GM12878 (cell line): ENCODE measurements around the gene WDR11. TPM values are rescaled to one million over a fixed set of nuclear protein-coding genes. Genes with fewer than 3 reads are reported as not detected.

Source experiments
- ATAC-seq: fragments of 200-7000 bp; cut with Tn5 transposase; 3 replicates; pipeline ENCODE4 v1.9.1; 2020; ENCODE audit warnings: mild to moderate bottlenecking, moderate library complexity
- BruUV-seq: library from RNA; stranded (reverse); fragments of 400-500 nt; replicated peaks from 2 replicates; lab custom pipeline; 2021; lab: Mats Ljungman, UMichigan
- CTCF ChIA-PET: fragments of 300-600 bp; sonication (Branson Sonifier 250); formaldehyde crosslinking; extraction: SDS; loops from one replicate; lab custom pipeline; 2021; ENCODE audit warnings: inconsistent platforms; lab: Yijun Ruan, JAX
- POLR2A ChIA-PET: fragments of 350-600 bp; formaldehyde crosslinking; extraction: SDS; loops from one replicate; lab custom pipeline; 2021; ENCODE audit warnings: inconsistent platforms; lab: Charles Lee
- RAD21 ChIA-PET: fragments of 300-600 bp; sonication (Branson Sonifier 250); formaldehyde crosslinking; loops from one replicate; lab custom pipeline; 2023; ENCODE audit warnings: antibody characterized with exemption; ENCODE audit not compliant: unreplicated experiment; lab: Charles Lee
- SMC1A ChIA-PET: fragments of 300-600 bp; sonication (Branson Sonifier 250); formaldehyde crosslinking; loops from one replicate; lab custom pipeline; 2023; ENCODE audit not compliant: unreplicated experiment, uncharacterized antibody; lab: Charles Lee
- DNase-seq: peaks from one replicate; pipeline ENCODE4 v3.0.0-alpha.2; 2011; ENCODE audit warnings: low read depth, low spot score
- FAIRE-seq: peaks from 3 replicates; lab custom pipeline; 2011; peaks lifted over from hg19 to GRCh38; lab: Jason Lieb, UNC
- H2AFZ ChIP-seq: 2 replicates; pipeline ENCODE4 v1.6.0; 2011; ENCODE audit warnings: low read depth, low read length, control low read depth; ENCODE audit not compliant: control insufficient read depth
- H3K27ac ChIP-seq: 2 replicates; pipeline ENCODE4 v1.5.1; 2011; ENCODE audit warnings: control low read depth; ENCODE audit not compliant: control insufficient read depth, insufficient read depth
- H3K27me3 ChIP-seq, 2 experiments: replicated peaks in 1 of 2; 2 replicates each; pipeline versions ENCODE4 v1.6.0 to v1.6.1; 2011; ENCODE audit warnings: low read length in 1 of 2; ENCODE audit not compliant: control insufficient read depth in 2 of 2, insufficient read depth in 2 of 2
- H3K36me3 ChIP-seq, 2 experiments: 2 replicates each; pipeline ENCODE4 v1.5.1; 2011; ENCODE audit warnings: low read length in 1 of 2; ENCODE audit not compliant: control insufficient read depth in 2 of 2, insufficient read depth in 2 of 2
- H3K4me1 ChIP-seq: 2 replicates; pipeline ENCODE4 v1.6.1; 2011; ENCODE audit warnings: mild to moderate bottlenecking, low read length, moderate library complexity, mixed read lengths; ENCODE audit not compliant: control insufficient read depth, insufficient read depth
- H3K4me2 ChIP-seq: 2 replicates; pipeline ENCODE4 v1.6.0; 2011; ENCODE audit warnings: control low read depth; ENCODE audit not compliant: control insufficient read depth, insufficient read depth
- H3K4me3 ChIP-seq: fragments of 200-600 bp; sonication (generic); 2 replicates; pipeline ENCODE4 v1.5.1; 2016
- H3K79me2 ChIP-seq: 2 replicates; pipeline ENCODE4 v1.6.0; 2011; ENCODE audit warnings: low read length; ENCODE audit not compliant: control insufficient read depth, insufficient read depth
- H3K9ac ChIP-seq: 2 replicates; pipeline ENCODE4 v1.8.0; 2011; ENCODE audit warnings: low read length, control low read depth, mixed read lengths; ENCODE audit not compliant: control insufficient read depth, insufficient read depth
- H3K9me3 ChIP-seq: replicated peaks from 3 replicates; pipeline ENCODE4 v1.5.1; 2011; ENCODE audit warnings: mild to moderate bottlenecking, low read length; ENCODE audit not compliant: control insufficient read depth, insufficient read depth
- H4K20me1 ChIP-seq: 2 replicates; pipeline ENCODE4 v1.6.0; 2011; ENCODE audit not compliant: control insufficient read depth, insufficient read depth
- ASH2L ChIP-seq: fragments of 300-600, 200-600 bp; sonication (generic); IDR thresholded peaks from 2 replicates; pipeline ENCODE4 v1.6.1; 2017; ENCODE audit warnings: low read depth, mild to moderate bottlenecking, borderline replicate concordance
- BHLHE40 ChIP-seq, 2 experiments: fragments of 450-650 bp in 1 of 2; IDR thresholded peaks; 2 replicates each; pipeline ENCODE4 v1.6.1; 2011 to 2017; ENCODE audit warnings: low read depth in 2 of 2, borderline replicate concordance in 1 of 2, improper control_type of control experiment in 1 of 2, low read length in 1 of 2, mild to moderate bottlenecking in 1 of 2
- CREM ChIP-seq: IDR thresholded peaks from 2 replicates; pipeline ENCODE4 v1.6.1; 2014; ENCODE audit warnings: antibody characterized with exemption, low read depth
- HDAC2 ChIP-seq: fragments of 200-600 bp; sonication (generic); IDR thresholded peaks from 2 replicates; pipeline ENCODE4 v1.6.1; 2017
- JUNB ChIP-seq: IDR thresholded peaks from 2 replicates; pipeline ENCODE4 v1.6.1; 2016; ENCODE audit warnings: antibody characterized with exemption, mild to moderate bottlenecking
- KLF5 ChIP-seq: fragments of 450-650 bp; IDR thresholded peaks from 2 replicates; pipeline ENCODE4 v1.6.1; 2014; ENCODE audit warnings: mild to moderate bottlenecking; ENCODE audit not compliant: partially characterized antibody
- RAD51 ChIP-seq: fragments of 450-650 bp; IDR thresholded peaks from 2 replicates; pipeline ENCODE4 v1.6.1; 2016; ENCODE audit warnings: moderate library complexity, mild to moderate bottlenecking, inconsistent platforms
- SMAD1 ChIP-seq: fragments of 450-650 bp; IDR thresholded peaks from 2 replicates; pipeline ENCODE4 v1.6.1; 2018; ENCODE audit warnings: mild to moderate bottlenecking, low read depth; ENCODE audit not compliant: partially characterized antibody
- SMARCA5 ChIP-seq: fragments of 450-650 bp; IDR thresholded peaks from 2 replicates; pipeline ENCODE4 v1.6.1; 2017; ENCODE audit warnings: mild to moderate bottlenecking
- TCF7 ChIP-seq: IDR thresholded peaks from 2 replicates; pipeline ENCODE4 v1.6.1; 2014; ENCODE audit warnings: antibody characterized with exemption, borderline replicate concordance
- YY1 ChIP-seq: IDR thresholded peaks from 2 replicates; pipeline ENCODE4 v1.6.1; 2011; ENCODE audit warnings: low read depth, mild to moderate bottlenecking, low read length
- ZNF24 ChIP-seq: fragments of 450-650 bp; IDR thresholded peaks from 2 replicates; pipeline ENCODE4 v1.6.1; 2017; ENCODE audit warnings: antibody characterized with exemption, mild to moderate bottlenecking
- WGBS: methylation state at CpG from one replicate; pipeline ENCODE4 v1.1.6; 2016; ENCODE audit warnings: low lambda C conversion rate; ENCODE audit not compliant: insufficient replicate concordance, insufficient coverage; ENCODE audit errors: missing lambda C conversion rate; 5-methylcytosine and 5-hydroxymethylcytosine counted together
- in situ Hi-C: fragments of 300-500 bp; cut with MboI; formaldehyde crosslinking; loops from 9 replicates; pipeline ENCODE4 v1.14.3; 2018; ENCODE audit warnings: mixed read lengths
- intact Hi-C: fragments of 100-400 bp; cut with micrococcal nuclease; formaldehyde crosslinking; loops from one replicate; pipeline ENCODE4 v1.14.2; 2022; ENCODE audit not compliant: unreplicated experiment
- polyA plus RNA-seq, 11 experiments: library from polyadenylated mRNA; depleted of rRNA in 4 of 11; unstranded in 6 of 11; stranded (reverse) in 5 of 11; fragments of >200 nt; fragmentation: Nextera tagmentation in 4 of 11; fragmentation: Illumina TruSeq in 1 of 11; extraction: Ambion mirVana in 4 of 11; extraction: Trizol in 1 of 11; gene quantifications; 1 replicate in 1 of 11; 2 replicates in 10 of 11; pipeline versions ENCODE4 v1.2.1 to v1.2.3, GENCODE V29; 2011 to 2016; ENCODE audit warnings: inconsistent platforms in 2 of 11, missing spikeins in 2 of 11, low read depth in 1 of 11
- total RNA-seq, 4 experiments: library from RNA; depleted of rRNA in 3 of 4; stranded (reverse); fragments of >200 nt in 3 of 4; fragmentation: Illumina TruSeq in 1 of 4; extraction: Trizol in 1 of 4; gene quantifications; 2 replicates each; pipeline versions ENCODE4 v1.2.1 to v1.2.3, GENCODE V29; 2013 to 2021

Gene WDR11
- total and polyA plus RNA-seq, 10 of the 15 experiments (the other 5 are each of a cell fraction or from before 2014, with no cell fraction given), result 21.3 to 132 (median 42.6) TPM

GRCh38 chr10:120802935-120803334 lies 48.2 kb upstream of the WDR11 start:
- no TSS peak for BruUV-seq
- POLR2A ChIA-PET, result no interaction called here

GRCh38 chr10:120803972-120804371 lies 47.2 kb upstream of the WDR11 start:
- Histone ChIP-seq H3K36me3 (no peaks in the 10 kb centered on the region), H2AFZ (no peak overlapping the region), H3K27me3 (no peaks in the 10 kb centered on the region; a peak in 1 of 4 replicates), H3K4me1 (no peaks in the 10 kb centered on the region), H3K4me3 (no peak overlapping the region), H3K9ac (no peak overlapping the region), H4K20me1 (no peaks in the 10 kb centered on the region), H3K79me2 (no peaks in the 10 kb centered on the region), H3K9me3 (no peaks in the 10 kb centered on the region), H3K4me2 (no peak overlapping the region), H3K27ac (no peak overlapping the region)
- FAIRE-seq (no peak), ATAC-seq (no peak), DNase-seq (no peak)
- intact Hi-C loops (no loop called here), in situ Hi-C loops (no loop called here)
- ChIA-PET POLR2A (no interaction called here), RAD21 (no interaction called here), SMC1A (interaction anchor here (1.5 kb wide), 1 partner anchor 22 kb away, joined by 4 read pairs; no protein-coding TSS in a partner anchor), CTCF (no interaction called here)
- WGBS, result 51% methylated on average over 5 of the region's 5 CpGs
- no TSS peak for BruUV-seq
- TF ChIP-seq BHLHE40 (IDR thresholded peaks at IDR 0.05; ENCODE audit: borderline replicate concordance in 1 of 2, low read depth in 2 of 2, low read length in 1 of 2) (no peak), JUNB (no peak), TCF7 (no peak), SMAD1 (no peak), YY1 (no peak), ASH2L (no peak), CREM (no peak), HDAC2 (no peak), KLF5 (no peak)

More at GRCh38 chr10:120802935-120803334, 48.2 kb upstream of the WDR11 start:
- H3K9me3 ChIP-seq, result no peaks in the 10 kb centered on the region
- H3K4me3 ChIP-seq, result no peak overlapping the region
- ChIA-PET RAD21 (no interaction called here), SMC1A (no interaction called here), CTCF (no interaction called here)
- in situ Hi-C loops (no loop called here), intact Hi-C loops (no loop called here)
- H2AFZ ChIP-seq, result no peak overlapping the region
- no peak overlapping the region for H3K4me2 ChIP-seq
- H4K20me1 ChIP-seq, result no peaks in the 10 kb centered on the region
- H3K9ac ChIP-seq, result no peak overlapping the region
- H3K4me1 ChIP-seq, result no peaks in the 10 kb centered on the region
- no peak for DNase-seq
- TF ChIP-seq ZNF24 (no peak), RAD51 (no peak), SMARCA5 (no peak)
- H3K79me2 ChIP-seq, result no peaks in the 10 kb centered on the region
- no peaks in the 10 kb centered on the region; a peak in 1 of 4 replicates for H3K27me3 ChIP-seq
- no peak overlapping the region for H3K27ac ChIP-seq
- WGBS, result 35% methylated on average over 3 of the region's 3 CpGs
- FAIRE-seq, result no peak
- H3K36me3 ChIP-seq, result no peaks in the 10 kb centered on the region
- ATAC-seq, result no peak
